ENCODE results near the gene SELENOI. TPM values are rescaled to one million over a fixed set of nuclear protein-coding genes. Genes with fewer than 3 reads are reported as not detected.

The SELENOI gene
- total and polyA plus RNA-seq, 2 donors (not counting 3 experiments of a cell fraction or from before 2014, with no cell fraction given) = 10.8 to 25.3 TPM

DNA sequence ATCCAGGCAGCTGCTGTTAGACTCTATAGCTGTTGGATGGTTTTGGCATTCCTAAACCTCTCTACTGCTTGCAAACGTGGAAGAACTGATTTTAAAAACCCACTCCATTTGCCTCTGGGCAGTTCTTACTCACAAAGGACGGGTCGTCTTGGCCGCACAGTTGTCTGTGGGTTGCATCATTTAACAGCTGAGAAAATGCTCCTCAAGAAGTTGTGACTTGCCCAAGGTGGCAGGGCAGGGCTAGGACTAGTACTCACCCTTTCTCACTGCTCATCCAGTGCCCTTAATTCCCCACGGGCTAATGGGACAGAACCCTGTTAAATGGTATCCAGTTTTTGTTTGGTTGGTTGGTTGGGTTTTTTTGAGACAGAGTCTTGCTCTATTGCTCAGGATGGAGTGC lies 54.8 kb downstream of the SELENOI start:
- no peak overlapping the region for H3K4me3 ChIP-seq (replicated peaks in 1 of 3; ENCODE audit: insufficient read depth in 1 of 3, low read depth in 1 of 3, low read length in 3 of 3)
- no peaks in the 10 kb centered on the region for H3K36me3 ChIP-seq (ENCODE audit: control insufficient read depth in 2 of 2, extremely low read depth in 1 of 2, insufficient read depth in 2 of 2, low read length in 2 of 2)
- H3K4me2 ChIP-seq (ENCODE audit: insufficient read depth, low read length) = no peak overlapping the region
- intact Hi-C loops (cut with micrococcal nuclease) (no loop called here), dilution Hi-C loops (cut with MboI; ENCODE audit: extremely low pct_ligation_motif_present, low sequenced_read_pairs) (no loop called here)
- no peak for TF ChIP-seq MYC (IDR thresholded peaks at IDR 0.05; ENCODE audit: low read depth, low read length)
- TF ChIP-seq POLR2AphosphoS5 (IDR thresholded peaks at IDR 0.05; ENCODE audit: insufficient read depth, low read depth, low read length) = no peak
- TF ChIP-seq EZH2 (IDR thresholded peaks at IDR 0.05; ENCODE audit: borderline replicate concordance, low read depth, low read length, severe bottlenecking) = no peak
- H3K9me1 ChIP-seq (replicated peaks; ENCODE audit: control insufficient read depth, extremely low read depth, insufficient read depth, low read length) = no peaks in the 10 kb centered on the region
- DNase-seq (ENCODE audit: low read depth, low spot score) (no peak), FAIRE-seq (no peak)
- H4K20me1 ChIP-seq (replicated peaks; ENCODE audit: control insufficient read depth, extremely low read depth, insufficient read depth, low read length) = no peaks in the 10 kb centered on the region
- H3K27me3 ChIP-seq (ENCODE audit: control insufficient read depth in 2 of 2, insufficient read depth in 2 of 2, low read length in 2 of 2) = no peaks in the 10 kb centered on the region
- H3K4me1 ChIP-seq (ENCODE audit: control insufficient read depth, extremely low read depth, insufficient read depth, low read length) = peaks cover 2% of the 10 kb centered on the region
- no TSS peak for BruUV-seq (replicated peaks)
- H3K79me2 ChIP-seq (ENCODE audit: control insufficient read depth, insufficient read depth, low read length) = no peaks in the 10 kb centered on the region
- H3K9me3 ChIP-seq (replicated peaks; ENCODE audit: control insufficient read depth, insufficient read depth, low read length) = no peaks in the 10 kb centered on the region
- H3K9ac ChIP-seq (replicated peaks; ENCODE audit: extremely low read depth, insufficient read depth, low read length) = no peak overlapping the region
- CTCF ChIA-PET = no interaction called here
- no peak overlapping the region for H3K27ac ChIP-seq (ENCODE audit: insufficient read depth, low read depth, low read length)
- POLR2A ChIA-PET = interaction anchor here (0.6 kb wide), 1 partner anchor 213 kb away, joined by 3 read pairs; no protein-coding TSS in a partner anchor
- H2AFZ ChIP-seq (ENCODE audit: low read depth, low read length) = no peak overlapping the region

DNA sequence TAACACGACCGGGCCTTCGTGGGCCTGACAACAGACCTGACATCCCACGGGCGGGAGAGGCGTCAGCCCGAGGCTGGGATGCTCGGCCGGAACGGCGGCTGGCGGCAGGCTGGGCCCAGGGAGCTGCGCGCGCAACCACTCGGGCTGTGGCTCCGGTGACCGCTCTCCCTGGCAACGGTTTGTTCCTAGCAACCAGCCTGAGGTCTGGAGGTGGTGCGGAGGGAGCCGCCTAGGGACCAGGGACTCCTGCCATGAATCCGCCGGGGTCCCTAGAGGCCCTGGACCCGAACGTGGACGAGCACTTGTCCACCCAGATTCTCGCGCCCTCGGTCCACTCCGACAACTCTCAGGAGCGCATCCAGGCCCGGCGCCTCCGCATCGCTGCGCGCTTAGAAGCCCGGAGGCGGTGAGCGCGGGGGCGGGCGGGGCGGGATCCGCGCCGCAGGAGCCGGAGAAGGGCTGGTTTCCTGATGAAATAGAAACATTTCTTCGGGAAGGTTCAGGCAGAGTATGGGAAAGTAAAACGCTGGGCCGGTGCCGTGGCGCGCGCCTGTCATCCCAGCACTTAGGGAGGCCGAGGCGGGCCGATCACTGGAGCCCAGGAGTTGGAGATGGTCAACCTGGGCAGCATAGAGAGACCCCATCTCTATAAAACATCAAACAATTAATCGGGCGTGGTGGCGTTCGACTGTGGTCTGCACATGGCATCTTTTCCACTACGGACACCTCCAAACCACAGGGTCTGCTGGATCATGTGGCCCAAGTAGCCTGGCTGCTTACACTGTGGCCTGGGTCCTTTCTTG lies 56.0 kb downstream of the SELENOI start, which contains the start of gene DRC1:
Gene DRC1, plus strand, starts transcription at position 182 of the 803 bp plus-strand sequence. Its CDS starts 70 bp downstream, at position 252.
- Histone ChIP-seq H3K27ac (ENCODE audit: insufficient read depth, low read depth, low read length) (no peak within 1 kb of the TSS), H2AFZ (ENCODE audit: low read depth, low read length) (peak within 1 kb of the TSS; percentile 56), H4K20me1 (replicated peaks; ENCODE audit: control insufficient read depth, extremely low read depth, insufficient read depth, low read length) (no peaks in the 10 kb centered on the region), H3K9me1 (replicated peaks; ENCODE audit: control insufficient read depth, extremely low read depth, insufficient read depth, low read length) (no peaks in the 10 kb centered on the region), H3K4me2 (ENCODE audit: insufficient read depth, low read length) (peak within 1 kb of the TSS; percentile 50), H3K27me3 (ENCODE audit: control insufficient read depth in 2 of 2, insufficient read depth in 2 of 2, low read length in 2 of 2) (no peaks in the 10 kb centered on the region), H3K36me3 (ENCODE audit: control insufficient read depth in 2 of 2, extremely low read depth in 1 of 2, insufficient read depth in 2 of 2, low read length in 2 of 2) (no peaks in the 10 kb centered on the region), H3K9ac (replicated peaks; ENCODE audit: extremely low read depth, insufficient read depth, low read length) (peak within 1 kb of the TSS; percentile 1), H3K4me3 (replicated peaks in 1 of 3; ENCODE audit: insufficient read depth in 1 of 3, low read depth in 1 of 3, low read length in 3 of 3) (peak within 1 kb of the TSS in 1 of 3 experiments; percentile 28), H3K79me2 (ENCODE audit: control insufficient read depth, insufficient read depth, low read length) (no peaks in the 10 kb centered on the region), H3K9me3 (replicated peaks; ENCODE audit: control insufficient read depth, insufficient read depth, low read length) (no peaks in the 10 kb centered on the region), H3K4me1 (ENCODE audit: control insufficient read depth, extremely low read depth, insufficient read depth, low read length) (peaks cover 2% of the 10 kb centered on the region)
- peak; percentile 67 for DNase-seq (ENCODE audit: low read depth, low spot score)
- TF ChIP-seq GATA2 (IDR thresholded peaks at IDR 0.05; ENCODE audit: insufficient read depth, insufficient read length, low read depth, low read length) = no peak
- no peak for TF ChIP-seq JUN (IDR thresholded peaks at IDR 0.05; ENCODE audit: borderline replicate concordance, insufficient read depth, insufficient read length, low read depth)
- no peak for TF ChIP-seq POLR2AphosphoS5 (IDR thresholded peaks at IDR 0.05; ENCODE audit: insufficient read depth, low read depth, low read length)
- no peak for TF ChIP-seq MYC (IDR thresholded peaks at IDR 0.05; ENCODE audit: low read depth, low read length)
- no peak for TF ChIP-seq POLR2A (IDR thresholded peaks at IDR 0.05; ENCODE audit: low read depth, low read length)
- TF ChIP-seq, protein P1, sequence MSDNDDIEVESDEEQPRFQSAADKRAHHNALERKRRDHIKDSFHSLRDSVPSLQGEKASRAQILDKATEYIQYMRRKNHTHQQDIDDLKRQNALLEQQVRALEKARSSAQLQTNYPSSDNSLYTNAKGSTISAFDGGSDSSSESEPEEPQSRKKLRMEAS (IDR thresholded peaks at IDR 0.05; ENCODE audit: insufficient read depth, insufficient read length) = no peak
- ChIA-PET POLR2A (no interaction called here), CTCF (no interaction called here)
- intact Hi-C loops (cut with micrococcal nuclease) = no loop called here
- FAIRE-seq = peak; percentile 91
- dilution Hi-C loops (cut with MboI; ENCODE audit: extremely low pct_ligation_motif_present, low sequenced_read_pairs) = no loop called here
- BruUV-seq (replicated peaks) = no TSS peak
